ENCODE data around the gene RHOJ.
A peak's percentile ranks its signal among the peaks of the same experiment; 100 is the strongest.
"Not testable (repeated sequence)": the region's sequence is repeated elsewhere in the genome, so short reads cannot be mapped to it uniquely, and the experiment has no call there.

RHOJ gene

DNA sequence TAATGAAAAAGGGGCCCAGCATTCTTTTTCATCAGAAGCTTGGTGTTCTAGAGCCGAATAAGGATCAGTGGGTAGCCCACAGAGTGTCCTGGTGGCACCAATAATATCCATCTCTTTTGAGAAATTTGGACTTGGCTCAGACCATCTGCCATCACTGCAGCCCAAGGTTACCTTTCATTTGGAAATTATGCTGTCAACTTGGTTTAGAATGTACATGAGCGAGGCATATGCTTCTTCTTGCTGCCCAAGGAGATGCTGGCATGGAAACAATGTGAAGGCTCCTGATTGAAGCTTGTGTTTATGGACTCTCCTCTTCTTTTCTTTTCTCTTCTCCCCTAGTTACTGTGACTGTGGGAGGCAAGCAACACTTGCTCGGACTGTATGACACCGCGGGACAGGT, 64.5 kb downstream of the RHOJ start:
- no peak for DNase-seq (ENCODE audit: low spot score)

- DNase-seq (ENCODE audit: low spot score) = no peak
These were observed 65.5 kb downstream of the RHOJ start for GRCh38 chr14:63269561-63270225.

- DNase-seq (ENCODE audit: low spot score) = no peak
These were observed 68.9 kb downstream of the RHOJ start for GRCh38 chr14:63273129-63273528.

- no peak for DNase-seq (ENCODE audit: low spot score)
These were observed 69.7 kb downstream of the RHOJ start for GRCh38 chr14:63273717-63274655.

DNA sequence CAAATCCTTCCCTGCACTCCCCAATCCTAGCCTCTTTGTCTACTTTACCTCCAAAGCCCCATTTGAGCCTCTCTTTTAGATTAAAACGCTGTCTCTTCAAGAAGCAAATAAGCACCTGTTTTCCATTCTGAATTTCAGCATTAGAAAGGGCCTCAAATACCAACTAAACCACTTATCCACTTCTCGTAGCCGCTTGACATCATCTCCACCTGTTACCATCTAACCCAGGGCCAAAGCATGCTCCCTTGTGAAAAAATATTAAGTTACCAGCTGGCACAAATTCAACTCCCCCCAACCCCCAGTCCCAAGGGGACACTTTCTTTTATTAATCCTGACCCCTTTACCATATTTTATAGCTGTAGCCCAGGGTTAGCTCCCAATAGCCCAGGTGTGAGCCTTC, 71.4 kb downstream of the RHOJ start:
- no peak for DNase-seq (ENCODE audit: low spot score)

GRCh38 chr14:63276016-63276415, 71.8 kb downstream of the RHOJ start:
- DNase-seq (ENCODE audit: low spot score) = no peak

- DNase-seq (ENCODE audit: low spot score) = peak; percentile 47
These were observed 72.5 kb downstream of the RHOJ start for GRCh38 chr14:63276492-63277342.

- DNase-seq (ENCODE audit: low spot score) = no peak
These were observed 73.4 kb downstream of the RHOJ start for GRCh38 chr14:63277591-63278183.

DNA sequence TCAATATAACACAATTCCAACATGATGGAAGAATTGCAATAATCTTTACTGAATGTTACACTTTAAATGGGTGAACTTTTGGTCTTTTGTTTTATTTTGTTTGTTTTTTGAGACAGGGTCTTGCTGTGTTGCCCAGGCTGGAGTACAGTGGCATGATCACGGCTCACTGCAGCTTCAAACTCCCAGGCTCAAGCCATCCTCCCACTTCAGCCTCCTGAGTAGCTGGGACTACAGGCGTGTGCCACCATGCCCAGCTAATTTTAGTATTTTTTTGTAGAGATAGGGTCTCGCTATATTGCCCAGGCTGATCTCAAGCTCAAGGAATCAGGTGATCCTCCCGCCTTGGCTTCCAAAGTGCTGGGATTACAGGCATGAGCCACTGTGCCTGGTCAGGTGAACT, 75.7 kb downstream of the RHOJ start:
- DNase-seq (ENCODE audit: low spot score) = not testable (repeated sequence)

DNA sequence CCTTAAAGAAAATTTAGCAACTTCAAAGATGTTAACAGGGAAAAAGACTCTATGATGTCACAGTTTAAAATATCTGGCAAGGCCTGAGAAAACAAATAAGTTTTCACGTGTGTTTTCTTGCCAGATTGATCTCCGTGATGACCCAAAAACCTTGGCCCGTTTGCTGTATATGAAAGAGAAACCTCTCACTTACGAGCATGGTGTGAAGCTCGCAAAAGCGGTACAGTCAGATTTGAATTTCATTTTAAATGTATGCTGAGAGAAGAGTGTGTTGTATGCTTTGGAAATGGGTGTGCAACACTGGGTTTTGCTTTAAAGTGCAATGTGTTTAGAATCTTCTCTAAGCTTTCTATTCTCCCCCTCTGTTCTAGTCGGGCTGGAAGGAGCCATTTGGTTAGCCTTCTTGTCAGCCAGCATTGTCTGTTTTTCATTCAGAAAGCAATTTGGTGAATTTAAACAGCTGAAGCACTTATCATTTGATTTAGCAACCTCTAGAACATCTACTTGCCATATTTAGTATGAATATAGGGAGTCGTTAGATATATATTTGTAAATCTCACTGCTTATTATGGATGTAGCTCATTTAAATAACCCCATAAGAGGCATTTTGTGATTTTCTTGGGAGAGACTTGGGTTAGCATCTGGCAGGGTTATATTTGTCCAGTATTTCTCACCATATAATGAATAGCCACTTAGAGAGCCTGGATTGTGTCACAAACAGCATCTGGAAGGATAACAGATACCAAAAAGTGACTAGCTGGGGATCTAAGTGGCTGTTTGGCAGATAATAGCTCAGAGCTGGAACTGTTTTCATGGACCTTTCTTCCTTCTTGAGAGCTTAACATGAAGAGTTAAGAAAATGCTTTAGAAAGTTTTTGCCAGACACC, 79.0 kb downstream of the RHOJ start:
- no peak for DNase-seq (ENCODE audit: low spot score)

- no peak for DNase-seq (ENCODE audit: low spot score)
These were observed 79.6 kb downstream of the RHOJ start for GRCh38 chr14:63283884-63284248.

DNA sequence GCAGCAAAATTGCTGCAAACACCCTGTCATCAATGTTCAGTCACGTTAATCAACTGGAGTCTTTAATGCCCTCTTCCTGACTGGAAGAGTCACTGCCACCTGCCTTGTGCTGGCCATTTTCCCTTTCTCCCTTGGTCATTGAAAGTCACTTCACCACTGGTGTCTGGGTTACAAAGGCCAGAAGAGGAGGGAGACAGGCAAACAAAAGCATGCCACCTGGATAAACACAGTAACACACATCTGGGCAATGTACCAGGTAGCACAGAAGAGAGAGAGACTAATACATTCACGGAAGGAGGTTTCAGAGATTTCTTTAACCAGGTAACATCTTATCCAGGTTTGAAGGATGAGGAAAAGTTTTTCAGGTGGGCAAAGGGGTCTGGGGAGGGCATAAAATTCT, 81.8 kb downstream of the RHOJ start:
- DNase-seq (ENCODE audit: low spot score) = no peak

GRCh38 chr14:63287666-63288483, 83.6 kb downstream of the RHOJ start:
- no peak for DNase-seq (ENCODE audit: low spot score)

GRCh38 chr14:63288853-63289252, 84.6 kb downstream of the RHOJ start:
- no peak for DNase-seq (ENCODE audit: low spot score)

- DNase-seq (ENCODE audit: low spot score) = no peak
These were observed 86.6 kb downstream of the RHOJ start for GRCh38 chr14:63290741-63291430.

- DNase-seq (ENCODE audit: low spot score) = no peak
These were observed 88.6 kb downstream of the RHOJ start for GRCh38 chr14:63292805-63293204.

- no peak for DNase-seq (ENCODE audit: low spot score)
These were observed 91.0 kb downstream of the RHOJ start for GRCh38 chr14:63295231-63295685.

DNA sequence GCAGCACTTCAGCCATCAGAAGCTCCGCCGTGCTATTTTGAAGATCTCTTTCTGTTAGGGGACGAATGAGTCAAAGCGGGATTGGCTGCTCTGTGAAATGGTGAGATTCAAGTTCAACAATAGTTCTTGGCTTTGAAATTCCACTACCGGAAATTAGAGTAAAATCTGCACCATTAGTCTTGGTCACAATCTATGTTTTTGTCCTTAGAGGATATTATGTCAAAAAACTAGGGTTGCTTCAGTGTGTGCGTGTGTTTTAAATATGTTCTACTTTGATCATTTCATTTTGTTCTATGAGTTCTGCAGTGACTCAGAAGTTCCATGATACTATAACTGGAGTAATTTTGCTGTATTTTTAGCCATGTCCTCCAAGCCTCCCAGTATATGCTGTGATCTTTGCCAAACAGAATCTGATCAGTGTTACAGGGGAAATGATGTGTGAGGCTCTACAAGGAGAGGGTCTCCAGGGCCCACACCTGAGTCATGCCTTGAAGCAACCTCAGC, 91.9 kb downstream of the RHOJ start:
- no peak for DNase-seq (ENCODE audit: low spot score)

DNA sequence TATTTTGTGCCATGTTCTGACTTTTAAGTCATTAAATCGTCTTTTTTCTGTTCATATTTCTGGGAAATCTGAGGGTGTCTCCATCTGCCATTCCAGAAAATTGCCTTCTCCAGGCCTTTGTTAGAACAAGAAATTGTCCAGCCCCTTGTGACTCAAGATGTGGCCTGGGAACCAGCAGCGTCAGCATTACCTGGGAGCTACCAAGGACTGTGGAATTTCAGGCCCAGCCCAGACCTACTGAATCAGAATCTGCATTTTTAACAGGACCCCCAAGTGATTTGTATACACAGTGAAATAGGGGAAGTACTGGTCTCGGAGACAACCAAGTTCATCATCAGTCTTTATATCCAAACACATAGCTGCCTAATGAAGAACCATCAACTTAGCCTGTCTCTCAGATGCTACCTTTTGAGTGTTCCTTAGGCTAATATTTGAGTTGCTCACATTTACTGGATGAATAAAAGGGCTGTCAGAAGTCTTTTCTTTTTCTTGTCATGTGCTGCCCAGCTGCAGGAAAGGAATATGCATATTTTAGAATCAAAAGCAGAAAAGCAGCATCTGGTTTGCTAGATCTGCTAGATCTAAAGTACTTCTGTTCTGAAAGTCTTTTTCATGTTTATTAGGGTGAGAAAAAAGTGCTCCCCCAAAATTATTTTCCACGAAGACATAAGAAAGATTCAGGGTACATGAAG, 93.3 kb downstream of the RHOJ start:
- DNase-seq (ENCODE audit: low spot score) = no peak

Measured in LoVo (cell line).